ENCODE data around the gene ANKDD1A.

The ANKDD1A gene

DNA sequence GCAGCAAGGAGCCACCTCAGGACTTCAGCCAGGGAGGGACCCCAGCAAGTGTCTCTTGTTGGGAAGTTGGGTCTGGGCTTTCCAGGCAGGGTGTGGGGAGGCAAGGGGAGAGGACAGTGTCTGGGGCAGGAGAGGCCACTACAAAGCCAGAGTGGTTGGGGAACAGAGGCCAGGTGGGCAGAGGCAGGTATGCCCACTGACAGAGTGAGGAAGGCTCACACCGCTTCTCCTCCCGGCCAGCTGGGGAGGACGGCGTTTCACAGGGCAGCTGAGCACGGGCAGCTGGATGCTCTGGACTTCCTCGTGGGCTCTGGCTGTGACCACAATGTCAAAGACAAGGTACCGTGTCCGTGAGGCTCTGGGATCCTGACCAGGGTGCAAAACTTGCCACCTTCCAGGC, 15.0 kb downstream of the ANKDD1A start:
- no peaks in the 10 kb centered on the region for H3K36me3 ChIP-seq (ENCODE audit: control insufficient read depth in 2 of 2, insufficient read depth in 1 of 2, low read length in 2 of 2)
- CTCF ChIA-PET = no interaction called here
- H3K27ac ChIP-seq (ENCODE audit: extremely low read depth, low read depth, low read length) = no peak overlapping the region
- POLR2A ChIA-PET = no interaction called here
- no peak overlapping the region for H3K4me3 ChIP-seq (ENCODE audit: low read depth, low read length)
- TF ChIP-seq, protein P1, sequence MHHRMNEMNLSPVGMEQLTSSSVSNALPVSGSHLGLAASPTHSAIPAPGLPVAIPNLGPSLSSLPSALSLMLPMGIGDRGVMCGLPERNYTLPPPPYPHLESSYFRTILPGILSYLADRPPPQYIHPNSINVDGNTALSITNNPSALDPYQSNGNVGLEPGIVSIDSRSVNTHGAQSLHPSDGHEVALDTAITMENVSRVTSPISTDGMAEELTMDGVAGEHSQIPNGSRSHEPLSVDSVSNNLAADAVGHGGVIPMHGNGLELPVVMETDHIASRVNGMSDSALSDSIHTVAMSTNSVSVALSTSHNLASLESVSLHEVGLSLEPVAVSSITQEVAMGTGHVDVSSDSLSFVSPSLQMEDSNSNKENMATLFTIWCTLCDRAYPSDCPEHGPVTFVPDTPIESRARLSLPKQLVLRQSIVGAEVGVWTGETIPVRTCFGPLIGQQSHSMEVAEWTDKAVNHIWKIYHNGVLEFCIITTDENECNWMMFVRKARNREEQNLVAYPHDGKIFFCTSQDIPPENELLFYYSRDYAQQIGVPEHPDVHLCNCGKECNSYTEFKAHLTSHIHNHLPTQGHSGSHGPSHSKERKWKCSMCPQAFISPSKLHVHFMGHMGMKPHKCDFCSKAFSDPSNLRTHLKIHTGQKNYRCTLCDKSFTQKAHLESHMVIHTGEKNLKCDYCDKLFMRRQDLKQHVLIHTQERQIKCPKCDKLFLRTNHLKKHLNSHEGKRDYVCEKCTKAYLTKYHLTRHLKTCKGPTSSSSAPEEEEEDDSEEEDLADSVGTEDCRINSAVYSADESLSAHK (tag by site-specific recombination; IDR thresholded peaks at IDR 0.05) = no peak
- TF ChIP-seq ZNF423 (tag by site-specific recombination; IDR thresholded peaks at IDR 0.05) (no peak), TCF7L2 (IDR thresholded peaks at IDR 0.05; ENCODE audit: borderline replicate concordance, low read depth, low read length) (no peak), ZNF626 (tag by site-specific recombination; IDR thresholded peaks at IDR 0.05) (no peak), KLF7 (tag by site-specific recombination; IDR thresholded peaks at IDR 0.05; ENCODE audit: borderline replicate concordance) (no peak), ZNF837 (tag by site-specific recombination; IDR thresholded peaks at IDR 0.05) (no peak), SCRT1 (tag by site-specific recombination; IDR thresholded peaks at IDR 0.05; ENCODE audit: borderline replicate concordance) (no peak), ZIC2 (tag by site-specific recombination; IDR thresholded peaks at IDR 0.05) (no peak)
- TF ChIP-seq, protein P2, sequence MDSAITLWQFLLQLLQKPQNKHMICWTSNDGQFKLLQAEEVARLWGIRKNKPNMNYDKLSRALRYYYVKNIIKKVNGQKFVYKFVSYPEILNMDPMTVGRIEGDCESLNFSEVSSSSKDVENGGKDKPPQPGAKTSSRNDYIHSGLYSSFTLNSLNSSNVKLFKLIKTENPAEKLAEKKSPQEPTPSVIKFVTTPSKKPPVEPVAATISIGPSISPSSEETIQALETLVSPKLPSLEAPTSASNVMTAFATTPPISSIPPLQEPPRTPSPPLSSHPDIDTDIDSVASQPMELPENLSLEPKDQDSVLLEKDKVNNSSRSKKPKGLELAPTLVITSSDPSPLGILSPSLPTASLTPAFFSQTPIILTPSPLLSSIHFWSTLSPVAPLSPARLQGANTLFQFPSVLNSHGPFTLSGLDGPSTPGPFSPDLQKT (IDR thresholded peaks at IDR 0.05; ENCODE audit: borderline replicate concordance, low read depth, low read length) = no peak
- H3K4me1 ChIP-seq (ENCODE audit: control insufficient read depth, insufficient read depth, low read length) = no peaks in the 10 kb centered on the region
- no peaks in the 10 kb centered on the region for H3K9me3 ChIP-seq (ENCODE audit: control insufficient read depth, insufficient read depth, low read depth, low read length)

DNA sequence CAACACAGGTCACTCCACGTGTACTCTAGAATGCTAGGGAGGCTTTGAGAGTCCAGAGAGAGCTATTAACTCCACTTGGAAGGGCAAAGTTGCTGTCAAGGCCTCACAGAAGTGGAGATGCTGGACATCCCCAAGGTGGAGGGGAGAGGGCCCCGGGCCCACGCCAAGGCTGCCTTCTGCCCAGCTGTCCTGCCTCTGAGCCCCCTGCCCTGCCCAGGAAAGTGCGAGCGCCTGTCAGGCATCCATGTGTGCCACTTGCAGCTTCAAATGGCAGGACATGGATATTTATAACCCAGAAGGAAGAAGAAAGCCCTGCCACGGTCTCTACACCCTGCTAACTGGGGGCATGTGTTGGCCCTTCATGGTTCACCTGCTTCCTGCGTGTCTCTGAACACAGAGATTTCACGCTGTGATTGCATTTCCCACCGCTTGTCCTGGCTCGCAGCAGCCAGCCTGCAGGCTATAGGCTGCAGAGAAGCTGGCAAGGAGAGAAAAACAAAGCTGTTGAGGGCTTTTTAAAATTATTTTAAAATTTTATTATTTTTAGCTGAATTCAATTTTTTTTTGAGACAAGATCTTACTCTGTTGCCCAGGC, 17.0 kb downstream of the ANKDD1A start:
- Histone ChIP-seq H3K27ac (ENCODE audit: extremely low read depth, low read depth, low read length) (no peak overlapping the region), H3K36me3 (ENCODE audit: control insufficient read depth in 2 of 2, insufficient read depth in 1 of 2, low read length in 2 of 2) (no peaks in the 10 kb centered on the region), H3K9me3 (ENCODE audit: control insufficient read depth, insufficient read depth, low read depth, low read length) (no peaks in the 10 kb centered on the region), H3K4me3 (ENCODE audit: low read depth, low read length) (no peak overlapping the region), H3K4me1 (ENCODE audit: control insufficient read depth, insufficient read depth, low read length) (no peaks in the 10 kb centered on the region)
- TF ChIP-seq ZBTB48 (tag by site-specific recombination; IDR thresholded peaks at IDR 0.05) (no peak), GLI4 (tag by site-specific recombination; IDR thresholded peaks at IDR 0.05) (no peak), ZEB2 (tag by site-specific recombination; IDR thresholded peaks at IDR 0.05) (no peak), ZFHX2 (tag by site-specific recombination; conservative IDR thresholded peaks at IDR 0.05) (no peak)
- CTCF ChIA-PET = no interaction called here
- POLR2A ChIA-PET = no interaction called here

DNA sequence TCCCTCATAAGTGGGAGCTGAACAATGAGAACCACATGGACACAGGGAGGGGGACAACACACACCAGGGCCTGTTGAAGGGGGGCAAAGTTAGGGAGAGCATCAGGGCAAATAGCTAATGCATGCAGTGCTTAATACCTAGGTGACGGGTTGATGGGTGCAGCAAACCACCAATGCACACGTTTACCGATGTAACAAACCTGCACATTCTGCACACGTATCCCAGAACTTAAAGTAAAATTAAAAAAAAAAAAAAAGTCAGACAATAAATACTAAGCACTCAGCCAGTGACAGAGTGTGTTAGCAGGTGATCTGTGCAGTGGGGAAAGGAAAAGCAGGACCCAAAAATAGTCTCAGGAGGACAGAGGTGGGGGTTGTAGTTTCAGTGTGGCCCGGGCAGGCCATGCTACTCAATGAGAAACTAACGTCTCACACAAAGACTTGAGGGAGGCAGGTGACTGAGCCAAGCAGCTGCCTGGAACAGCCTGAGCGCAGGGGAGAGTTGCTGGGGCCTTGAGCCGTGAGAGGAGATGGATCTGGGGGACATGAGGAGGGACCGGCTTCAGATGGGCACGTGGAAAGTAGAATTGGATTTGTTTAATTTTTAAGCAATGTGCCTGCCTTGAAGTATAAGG, 18.4 kb downstream of the ANKDD1A start:
- POLR2A ChIA-PET = no interaction called here
- CTCF ChIA-PET = no interaction called here
- Histone ChIP-seq H3K4me3 (ENCODE audit: low read depth, low read length) (no peak overlapping the region), H3K9me3 (ENCODE audit: control insufficient read depth, insufficient read depth, low read depth, low read length) (no peaks in the 10 kb centered on the region), H3K4me1 (ENCODE audit: control insufficient read depth, insufficient read depth, low read length) (no peaks in the 10 kb centered on the region), H3K27ac (ENCODE audit: extremely low read depth, low read depth, low read length) (no peak overlapping the region), H3K36me3 (ENCODE audit: control insufficient read depth in 2 of 2, insufficient read depth in 1 of 2, low read length in 2 of 2) (no peaks in the 10 kb centered on the region)
- TF ChIP-seq ZBTB1 (tag by site-specific recombination; IDR thresholded peaks at IDR 0.05) (no peak), ZNF571 (tag by site-specific recombination; IDR thresholded peaks at IDR 0.05) (no peak), SP2 (tag by site-specific recombination; IDR thresholded peaks at IDR 0.05) (no peak), SP7 (tag by site-specific recombination; IDR thresholded peaks at IDR 0.05) (no peak), ZNF366 (tag by site-specific recombination; conservative IDR thresholded peaks at IDR 0.05) (no peak), ZNF184 (tag by site-specific recombination; IDR thresholded peaks at IDR 0.05) (no peak), ZNF658 (tag by site-specific recombination; IDR thresholded peaks at IDR 0.05) (no peak), ZBTB21 (tag by site-specific recombination; IDR thresholded peaks at IDR 0.05) (no peak), ZSCAN23 (tag by site-specific recombination; IDR thresholded peaks at IDR 0.05) (no peak), ZNF248 (tag by site-specific recombination; IDR thresholded peaks at IDR 0.05) (no peak), ZNF16 (tag by site-specific recombination; IDR thresholded peaks at IDR 0.05; ENCODE audit: low read depth) (no peak)
- TF ChIP-seq, protein P3, sequence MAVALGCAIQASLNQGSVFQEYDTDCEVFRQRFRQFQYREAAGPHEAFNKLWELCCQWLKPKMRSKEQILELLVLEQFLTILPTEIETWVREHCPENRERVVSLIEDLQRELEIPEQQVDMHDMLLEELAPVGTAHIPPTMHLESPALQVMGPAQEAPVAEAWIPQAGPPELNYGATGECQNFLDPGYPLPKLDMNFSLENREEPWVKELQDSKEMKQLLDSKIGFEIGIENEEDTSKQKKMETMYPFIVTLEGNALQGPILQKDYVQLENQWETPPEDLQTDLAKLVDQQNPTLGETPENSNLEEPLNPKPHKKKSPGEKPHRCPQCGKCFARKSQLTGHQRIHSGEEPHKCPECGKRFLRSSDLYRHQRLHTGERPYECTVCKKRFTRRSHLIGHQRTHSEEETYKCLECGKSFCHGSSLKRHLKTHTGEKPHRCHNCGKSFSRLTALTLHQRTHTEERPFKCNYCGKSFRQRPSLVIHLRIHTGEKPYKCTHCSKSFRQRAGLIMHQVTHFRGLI (tag by site-specific recombination; IDR thresholded peaks at IDR 0.05) = no peak
- TF ChIP-seq, protein P4, sequence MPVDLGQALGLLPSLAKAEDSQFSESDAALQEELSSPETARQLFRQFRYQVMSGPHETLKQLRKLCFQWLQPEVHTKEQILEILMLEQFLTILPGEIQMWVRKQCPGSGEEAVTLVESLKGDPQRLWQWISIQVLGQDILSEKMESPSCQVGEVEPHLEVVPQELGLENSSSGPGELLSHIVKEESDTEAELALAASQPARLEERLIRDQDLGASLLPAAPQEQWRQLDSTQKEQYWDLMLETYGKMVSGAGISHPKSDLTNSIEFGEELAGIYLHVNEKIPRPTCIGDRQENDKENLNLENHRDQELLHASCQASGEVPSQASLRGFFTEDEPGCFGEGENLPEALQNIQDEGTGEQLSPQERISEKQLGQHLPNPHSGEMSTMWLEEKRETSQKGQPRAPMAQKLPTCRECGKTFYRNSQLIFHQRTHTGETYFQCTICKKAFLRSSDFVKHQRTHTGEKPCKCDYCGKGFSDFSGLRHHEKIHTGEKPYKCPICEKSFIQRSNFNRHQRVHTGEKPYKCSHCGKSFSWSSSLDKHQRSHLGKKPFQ (tag by site-specific recombination; IDR thresholded peaks at IDR 0.05) = no peak

Data from HEK293 (cell line).